Measurements from ENCODE around the gene DCLK3. TPM values are rescaled to one million over a fixed set of nuclear protein-coding genes. Genes with fewer than 3 reads are reported as not detected.

DCLK3 gene
- total RNA-seq, 1 donor from 2014 or later = 0.06 TPM

DNA sequence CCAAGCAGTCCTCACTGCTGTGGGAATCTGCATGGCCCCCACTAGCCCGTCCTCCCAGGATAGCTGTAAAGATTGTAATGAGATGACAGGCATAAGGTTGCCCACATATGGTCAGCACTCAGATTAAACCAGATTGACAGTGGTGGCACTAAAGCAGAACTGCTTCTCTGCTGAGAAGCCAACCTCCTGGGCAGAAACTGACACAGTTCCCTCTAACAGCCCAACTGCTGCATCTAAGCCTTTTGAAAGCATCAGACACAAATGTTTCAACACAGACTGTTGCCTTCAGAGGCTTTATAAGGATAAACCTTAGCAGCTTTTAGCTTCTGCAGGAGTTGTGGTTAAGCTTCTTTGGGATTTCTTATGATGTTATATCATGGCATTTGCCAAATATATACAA, 13.0 kb downstream of the DCLK3 start:
- no peak for DNase-seq (ENCODE audit: low read depth)
- no peak for TF ChIP-seq CTCF (conservative IDR thresholded peaks at IDR 0.05; ENCODE audit: low read depth, low read length)
- H3K4me3 ChIP-seq (ENCODE audit: low read depth, low read length) = no peak overlapping the region

DNA sequence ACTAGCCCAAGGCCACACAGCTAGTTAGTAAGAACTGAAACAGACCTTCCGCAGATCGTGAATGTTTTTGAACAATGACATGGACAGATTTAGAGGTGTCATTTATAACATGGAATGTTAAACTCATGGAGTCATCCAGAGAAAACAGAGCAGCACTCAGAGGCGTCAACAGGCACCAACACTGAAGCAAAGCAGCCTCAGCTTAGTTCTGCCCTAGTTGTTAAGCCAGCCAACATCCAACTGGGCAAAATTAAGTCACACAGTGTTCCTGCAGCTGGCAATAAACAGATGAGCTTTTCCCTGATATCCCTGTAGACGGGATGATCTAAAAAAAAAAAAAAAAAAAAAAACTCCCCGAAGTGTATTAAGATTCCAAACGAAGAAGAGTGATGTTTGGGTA, 13.6 kb downstream of the DCLK3 start:
- DNase-seq (ENCODE audit: low read depth) = no peak
- H3K4me3 ChIP-seq (ENCODE audit: low read depth, low read length) = no peak overlapping the region
- TF ChIP-seq CTCF (conservative IDR thresholded peaks at IDR 0.05; ENCODE audit: low read depth, low read length) = no peak

DNA sequence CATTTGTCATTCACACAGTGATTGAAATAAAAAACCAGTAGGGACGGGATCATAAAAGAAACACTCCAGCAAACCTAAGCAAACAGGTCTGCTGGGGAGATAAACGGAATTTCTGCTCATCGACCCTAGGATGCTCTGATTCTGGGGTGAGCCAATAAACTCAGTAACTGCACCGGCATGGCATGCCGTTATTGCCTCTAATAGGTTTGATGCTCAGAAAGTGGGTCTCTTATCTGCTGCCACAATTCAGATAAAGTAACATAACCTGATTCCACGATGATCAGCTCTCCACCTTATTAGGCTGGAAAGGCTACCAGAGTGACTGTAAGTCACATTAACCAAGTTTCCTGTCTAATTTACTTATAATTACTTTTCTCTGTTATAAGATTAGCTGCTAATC, 19.6 kb downstream of the DCLK3 start:
- H3K4me3 ChIP-seq (ENCODE audit: low read depth, low read length) = no peak overlapping the region
- TF ChIP-seq CTCF (conservative IDR thresholded peaks at IDR 0.05; ENCODE audit: low read depth, low read length) = no peak
- no peak for DNase-seq (ENCODE audit: low read depth)

DNA sequence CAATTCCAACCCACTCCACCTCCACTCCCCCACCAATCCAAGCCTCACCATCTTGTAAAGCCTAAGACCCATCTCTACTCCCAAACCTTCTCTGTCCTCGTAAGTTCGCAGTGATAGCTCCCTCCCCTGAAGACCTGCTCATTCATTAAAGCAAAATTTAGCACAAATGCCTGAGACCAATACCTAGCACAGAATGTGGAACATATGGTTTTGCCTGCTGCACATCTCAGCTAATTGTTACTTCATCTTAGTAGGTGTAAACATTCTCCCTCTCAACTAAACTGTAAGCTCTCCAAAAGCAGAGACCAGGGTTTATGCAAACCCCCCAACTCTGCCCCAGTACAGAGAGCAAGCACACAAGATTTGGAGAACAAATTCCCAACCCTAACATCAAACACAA, 20.5 kb downstream of the DCLK3 start:
- no peak for TF ChIP-seq CTCF (conservative IDR thresholded peaks at IDR 0.05; ENCODE audit: low read depth, low read length)
- no peak for DNase-seq (ENCODE audit: low read depth)
- H3K4me3 ChIP-seq (ENCODE audit: low read depth, low read length) = no peak overlapping the region

GRCh38 chr3:36741285-36741684, 23.1 kb downstream of the DCLK3 start:
- no peak for DNase-seq (ENCODE audit: low read depth)
- TF ChIP-seq CTCF (conservative IDR thresholded peaks at IDR 0.05; ENCODE audit: low read depth, low read length) = peak; percentile 53
- H3K4me3 ChIP-seq (ENCODE audit: low read depth, low read length) = no peak overlapping the region

- TF ChIP-seq CTCF (conservative IDR thresholded peaks at IDR 0.05; ENCODE audit: low read depth, low read length) = no peak
- no peak for DNase-seq (ENCODE audit: low read depth)
- no peak overlapping the region for H3K4me3 ChIP-seq (ENCODE audit: low read depth, low read length)
Observed at GRCh38 chr3:36740787-36741186, 23.6 kb downstream of the DCLK3 start.

DNA sequence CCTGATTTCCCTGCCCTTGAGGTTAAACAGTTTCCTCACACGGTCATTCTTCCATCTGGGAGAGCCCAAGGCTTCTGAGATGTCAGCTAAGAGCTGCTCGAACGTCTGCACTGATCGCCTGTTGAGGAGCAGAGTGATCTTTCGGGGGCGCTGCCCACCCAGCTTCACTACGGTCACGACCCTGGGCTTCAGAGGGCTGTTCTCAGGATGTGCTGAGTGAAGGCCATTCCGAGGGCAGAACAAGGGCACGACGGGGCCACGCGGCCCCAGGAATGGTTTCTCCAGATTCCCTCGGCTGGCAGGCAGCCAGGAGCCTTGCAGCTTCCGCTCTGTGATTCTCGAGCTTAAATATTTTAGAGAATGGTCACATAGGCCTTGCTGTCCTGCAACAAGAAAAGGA, 25.7 kb downstream of the DCLK3 start:
- H3K4me3 ChIP-seq (ENCODE audit: low read depth, low read length) = no peak overlapping the region
- DNase-seq (ENCODE audit: low read depth) = no peak
- no peak for TF ChIP-seq CTCF (conservative IDR thresholded peaks at IDR 0.05; ENCODE audit: low read depth, low read length)
